T-cell (primary cell): ENCODE measurements around the gene STARD4. TPM values are rescaled to one million over a fixed set of nuclear protein-coding genes. Genes with fewer than 3 reads are reported as not detected.

Experiments
- ATAC-seq, 4 experiments: fragments of 200-7000 bp in 3 of 4; fragments of 150-1000 bp in 1 of 4; cut with Tn5 transposase; replicated peaks in 1 of 4; 1 replicate in 3 of 4; 2 replicates in 1 of 4; pipeline ENCODE4 v1.10.0; 2021; ENCODE audit warnings: moderate library complexity in 3 of 4, mild to moderate bottlenecking in 2 of 4, moderate number of reproducible peaks in 1 of 4
- CTCF ChIA-PET, 2 donors: fragments of 300-600 bp; sonication (Branson Sonifier 250); formaldehyde crosslinking; loops; one replicate each; lab custom pipeline; 2022; ENCODE audit warnings: antibody characterized with exemption in 2 of 2; lab: Charles Lee
- POLR2A ChIA-PET, 2 donors: fragments of 300-600 bp; sonication (Branson Sonifier 250); formaldehyde crosslinking; loops; one replicate each; lab custom pipeline; 2022; ENCODE audit warnings: antibody characterized with exemption in 2 of 2; lab: Charles Lee
- DNase-seq, 35 experiments: peaks; one replicate each; pipeline versions ENCODE4 v3.0.0 to v3.0.0-alpha.2; 2013 to 2023
- H3K27ac ChIP-seq: one replicate; pipeline ENCODE4 v1.5.1; 2013; ENCODE audit warnings: low read length
- H3K27me3 ChIP-seq, 2 experiments: replicated peaks in 1 of 2; 1 replicate in 1 of 2; 2 replicates in 1 of 2; pipeline versions ENCODE4 v1.6.1 to v1.7.0; 2013; ENCODE audit warnings: low read length in 1 of 2, mixed read lengths in 1 of 2; ENCODE audit not compliant: control insufficient read depth in 2 of 2, insufficient read depth in 2 of 2; ENCODE audit errors: extremely low read depth in 1 of 2
- H3K36me3 ChIP-seq, 2 donors: 1 replicate in 1 of 2; 2 replicates in 1 of 2; pipeline versions ENCODE4 v1.6.1 to v1.7.0; 2013; ENCODE audit warnings: low read length in 1 of 2; ENCODE audit not compliant: control insufficient read depth in 2 of 2, insufficient read depth in 1 of 2; ENCODE audit errors: extremely low read depth in 1 of 2
- H3K4me1 ChIP-seq, 2 experiments: 1 replicate in 1 of 2; 2 replicates in 1 of 2; pipeline versions ENCODE4 v1.6.1 to v1.7.0; 2013; ENCODE audit warnings: low read length in 2 of 2, mixed read lengths in 1 of 2; ENCODE audit not compliant: insufficient read depth in 2 of 2, control insufficient read depth in 1 of 2; ENCODE audit errors: extremely low read depth in 1 of 2
- H3K4me3 ChIP-seq, 2 donors: 1 replicate in 1 of 2; 2 replicates in 1 of 2; pipeline versions ENCODE4 v1.5.1 to v1.7.0; 2013; ENCODE audit warnings: mild to moderate bottlenecking in 2 of 2, low read length in 1 of 2, moderate library complexity in 1 of 2; ENCODE audit not compliant: control insufficient read depth in 1 of 2; ENCODE audit errors: extremely low read depth in 1 of 2
- H3K9me3 ChIP-seq: 2 replicates; pipeline ENCODE4 v1.7.0; 2013
- H3K27ac Mint-ChIP-seq, 2 donors: one replicate each; pipeline ENCODE4 v1.8.0; 2020 to 2021; ENCODE audit warnings: mild to moderate bottlenecking in 2 of 2, mixed read lengths in 2 of 2
- H3K27me3 Mint-ChIP-seq, 2 donors: one replicate each; pipeline ENCODE4 v1.8.0; 2021 to 2022; ENCODE audit warnings: mixed read lengths in 2 of 2
- H3K36me3 Mint-ChIP-seq: one replicate; pipeline ENCODE4 v1.8.0; 2021; ENCODE audit warnings: mixed read lengths
- H3K4me1 Mint-ChIP-seq, 3 donors: one replicate each; pipeline ENCODE4 v1.8.0; 2020 to 2022; ENCODE audit warnings: mixed read lengths in 3 of 3, mild to moderate bottlenecking in 1 of 3
- H3K4me3 Mint-ChIP-seq, 3 donors: one replicate each; pipeline ENCODE4 v1.8.0; 2020 to 2022; ENCODE audit warnings: mild to moderate bottlenecking in 3 of 3, mixed read lengths in 3 of 3, moderate library complexity in 3 of 3
- H3K9me3 Mint-ChIP-seq, 3 donors: one replicate each; pipeline ENCODE4 v1.8.0; 2020 to 2022; ENCODE audit warnings: mixed read lengths in 3 of 3
- WGBS: methylation state at CpG from one replicate; pipeline ENCODE4 v1.1.5; 2013; ENCODE audit warnings: missing lambda C conversion rate; ENCODE audit not compliant: insufficient coverage; 5-methylcytosine and 5-hydroxymethylcytosine counted together
- total RNA-seq, 35 experiments: library from RNA in 6 of 35; stranded (reverse) in 6 of 35; fragments of 120-200 nt in 1 of 35; gene quantifications; one replicate each; pipeline versions ENCODE4 v1.2.1 to v1.2.4 and lab custom pipeline; 2013 to 2026

STARD4 gene
- total RNA-seq, 5 donors from 2014 or later (not counting 1 experiment from before 2014, with no cell fraction given) = 10.2 to 16.5 (median 12.0) TPM

DNA sequence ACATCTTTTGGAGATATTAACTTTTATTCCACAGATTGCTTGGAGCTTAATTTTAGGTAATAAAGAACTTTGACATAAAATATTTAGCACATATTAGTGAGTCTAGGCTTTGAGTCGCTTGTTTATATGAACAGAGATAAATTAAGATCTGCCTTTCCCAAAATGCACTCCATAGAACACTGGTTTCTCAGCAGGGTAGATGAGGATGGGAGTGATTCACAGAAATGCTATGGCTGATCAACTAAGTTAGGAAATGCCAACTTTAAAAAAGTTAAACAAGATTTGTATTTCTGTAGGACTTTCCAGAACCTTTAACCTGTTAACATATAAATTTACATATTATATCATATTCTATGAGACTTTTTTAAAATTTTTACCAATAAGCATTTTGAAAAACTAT lies 65.2 kb downstream of the STARD4 start:
- ChIA-PET POLR2A (no interaction called here), CTCF (no interaction called here)
- no peak for DNase-seq
- H3K27me3 ChIP-seq = no peaks in the 10 kb centered on the region
- Mint-ChIP-seq H3K36me3 (peaks cover 49% of the 10 kb centered on the region), H3K4me1 (peaks cover 33 to 35% (median 35%) of the 10 kb centered on the region in 3 donors), H3K27me3 (no peaks in the 10 kb centered on the region), H3K9me3 (no peaks in the 10 kb centered on the region), H3K4me3 (no peak overlapping the region), H3K27ac (peak overlapping the region in 1 of 2 donors; percentile 34)
- H3K36me3 ChIP-seq = peaks cover 6 to 34% of the 10 kb centered on the region in 2 donors
- H3K4me1 ChIP-seq = peaks cover 0 to 6% of the 10 kb centered on the region in 2 experiments
- no peak for ATAC-seq
- no CpG with 5 or more reads among the region's 1 CpG for WGBS
- no peak overlapping the region for H3K4me3 ChIP-seq
- no peaks in the 10 kb centered on the region for H3K9me3 ChIP-seq
- H3K27ac ChIP-seq = no peak overlapping the region

Other genes starting within 250 kb of the STARD4 start
- gene NREP, start 244.7 kb upstream of the STARD4 start, total RNA-seq = 1 to 10 TPM; 2.1 to 9.0 (median 4.6) TPM